Skeletal muscle cell (primary cell): Measurements from ENCODE around the gene NEK9.

Source experiments
- DNase-seq: peaks from one replicate; pipeline ENCODE4 v3.0.0-alpha.2; 2010; ENCODE audit warnings: low read depth
- H3K4me3 ChIP-seq: 2 replicates; pipeline ENCODE4 v1.5.1; 2011; ENCODE audit warnings: low read depth, mild to moderate bottlenecking, control low read depth, low read length, moderate library complexity

The NEK9 gene

DNA sequence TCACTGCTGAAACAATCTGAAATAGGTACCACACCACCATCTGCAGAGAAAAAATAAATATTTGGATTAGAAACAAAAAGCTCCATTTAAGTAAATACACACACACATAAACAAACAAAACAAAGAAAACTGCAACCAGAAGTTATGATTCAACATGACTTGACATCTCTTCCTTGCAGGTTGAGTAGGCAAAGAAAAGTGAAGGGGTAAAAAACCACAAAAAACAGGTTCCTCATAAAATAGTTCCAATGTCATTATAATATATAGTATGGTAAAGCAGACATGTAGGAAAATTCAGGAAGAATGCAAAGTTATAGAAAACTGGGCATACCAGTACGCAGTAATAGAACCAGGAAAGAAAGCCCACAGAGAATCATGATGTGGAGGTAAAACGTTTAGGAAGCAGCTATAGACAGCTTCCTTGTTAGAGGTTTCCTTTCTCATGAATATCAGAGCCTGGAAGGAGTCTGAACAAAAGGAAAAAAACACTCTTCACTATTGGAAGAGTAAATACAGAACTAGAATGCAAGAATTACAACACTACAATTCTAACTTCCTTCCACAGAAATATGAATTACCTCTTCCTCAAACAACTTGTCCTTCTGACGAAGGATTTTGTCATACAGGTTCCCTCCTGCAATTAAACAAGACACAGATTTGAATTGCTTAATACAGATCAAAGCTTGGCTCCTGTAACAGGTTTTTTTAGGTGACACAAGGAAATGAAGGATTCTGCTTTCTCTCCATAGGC lies 6.1 kb downstream of the NEK9 start:
- no peak for DNase-seq
- H3K4me3 ChIP-seq = no peak overlapping the region

DNA sequence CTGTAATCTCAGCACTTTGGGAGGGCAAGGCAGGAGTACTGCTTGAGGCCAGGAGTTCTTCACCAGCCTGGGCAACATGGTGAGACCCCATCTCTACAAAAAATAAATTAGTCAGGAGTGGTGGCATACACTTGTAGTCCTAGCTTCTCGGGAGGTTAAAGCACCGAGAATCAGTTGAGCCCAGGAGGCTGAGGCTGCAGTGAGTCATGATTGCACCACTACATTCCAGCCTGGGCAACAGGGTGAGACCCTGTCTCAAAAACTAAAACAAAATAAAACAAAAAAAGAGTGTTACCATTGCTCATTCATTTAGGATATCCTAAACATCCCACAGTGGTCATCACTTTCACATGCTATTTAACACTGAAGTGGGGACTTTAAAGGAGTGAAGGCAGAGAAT lies 7.8 kb downstream of the NEK9 start:
- DNase-seq = no peak

DNA sequence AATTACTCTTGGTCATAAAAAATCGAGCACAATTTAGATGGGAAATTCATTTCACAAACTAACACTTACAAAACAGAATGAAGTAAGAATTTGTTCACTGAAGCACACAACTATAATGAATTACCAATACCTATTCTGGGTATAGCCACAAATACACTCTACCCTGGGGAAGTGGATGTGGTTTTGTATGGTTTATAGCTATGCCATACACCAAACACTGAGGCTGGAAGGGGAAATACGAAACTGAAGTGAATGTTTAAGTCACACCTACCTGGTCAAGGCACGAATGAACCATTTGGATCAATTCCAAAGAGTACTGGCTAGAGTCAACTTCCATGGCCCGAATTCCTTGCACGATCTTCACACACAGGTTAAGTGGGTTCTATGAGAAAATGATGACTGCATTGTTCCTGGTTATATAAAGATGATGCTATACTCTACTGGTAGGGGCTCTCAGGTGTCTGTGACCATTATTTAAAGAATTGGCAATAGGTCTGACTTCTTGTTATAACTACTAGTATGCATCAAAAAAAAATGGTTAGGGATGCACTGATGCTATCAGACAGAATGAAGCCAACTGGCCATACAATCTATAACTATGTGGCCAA lies 12.8 kb downstream of the NEK9 start:
- no peak overlapping the region for H3K4me3 ChIP-seq
- DNase-seq = no peak

More for the DNA sequence above, 7.8 kb downstream of the NEK9 start:
- no peak overlapping the region for H3K4me3 ChIP-seq

DNA sequence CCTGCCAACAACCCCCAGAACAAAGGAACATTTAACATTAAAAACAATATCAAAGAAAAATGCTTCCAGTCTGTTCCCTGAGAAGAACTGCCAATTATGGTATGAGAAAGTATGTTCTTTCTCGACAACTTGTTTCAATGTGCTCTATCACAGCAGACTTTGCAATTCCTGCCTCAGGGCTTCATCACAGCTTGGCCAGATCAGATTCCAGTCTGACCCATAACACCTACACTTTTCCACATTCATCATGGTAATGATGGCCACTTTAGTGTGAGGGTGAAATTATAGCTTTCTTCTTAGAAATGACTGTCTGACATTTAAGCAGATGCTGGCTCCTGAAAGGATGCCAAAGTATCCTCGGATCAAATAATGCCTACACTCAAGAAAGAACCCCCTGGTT lies 17.0 kb downstream of the NEK9 start:
- H3K4me3 ChIP-seq = no peak overlapping the region
- no peak for DNase-seq

DNA sequence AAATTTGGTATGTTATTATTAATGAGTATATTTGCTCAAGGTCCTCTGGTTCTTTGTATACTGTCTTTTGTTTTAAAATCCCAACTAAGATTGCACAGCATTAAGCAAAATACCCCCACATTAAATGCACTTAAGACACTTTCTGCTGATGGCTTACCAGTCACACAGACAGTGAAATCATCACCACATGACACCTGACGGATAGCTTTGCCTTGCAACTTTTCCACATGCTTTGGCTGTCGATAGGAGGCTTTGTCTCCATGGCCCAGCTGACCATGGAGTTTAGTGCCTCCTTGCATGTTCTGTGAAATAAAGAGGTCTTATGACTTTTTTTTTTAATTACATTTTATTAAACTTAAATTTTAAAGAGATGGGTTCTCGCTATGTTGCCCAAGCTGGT lies 19.7 kb downstream of the NEK9 start:
- H3K4me3 ChIP-seq = no peak overlapping the region
- no peak for DNase-seq

DNA sequence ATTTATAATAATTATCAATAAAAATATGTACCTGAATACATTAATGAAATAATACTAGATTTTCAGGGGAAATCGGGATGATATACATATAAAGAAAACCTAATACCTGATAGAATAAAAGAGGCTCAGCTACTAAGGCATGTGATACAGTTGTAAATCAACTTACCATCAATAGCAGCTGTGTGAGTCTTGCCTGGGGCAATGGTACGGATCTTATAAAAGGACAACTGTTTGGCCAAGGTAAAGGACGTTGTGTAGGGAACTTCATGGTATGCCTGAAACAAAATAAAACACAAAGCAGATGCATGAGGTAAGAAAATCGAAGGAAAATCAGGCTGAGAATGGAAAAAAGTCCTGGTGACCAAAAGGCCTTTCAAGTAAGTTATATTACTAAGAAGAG lies 25.4 kb downstream of the NEK9 start:
- H3K4me3 ChIP-seq = no peak overlapping the region
- no peak for DNase-seq

DNA sequence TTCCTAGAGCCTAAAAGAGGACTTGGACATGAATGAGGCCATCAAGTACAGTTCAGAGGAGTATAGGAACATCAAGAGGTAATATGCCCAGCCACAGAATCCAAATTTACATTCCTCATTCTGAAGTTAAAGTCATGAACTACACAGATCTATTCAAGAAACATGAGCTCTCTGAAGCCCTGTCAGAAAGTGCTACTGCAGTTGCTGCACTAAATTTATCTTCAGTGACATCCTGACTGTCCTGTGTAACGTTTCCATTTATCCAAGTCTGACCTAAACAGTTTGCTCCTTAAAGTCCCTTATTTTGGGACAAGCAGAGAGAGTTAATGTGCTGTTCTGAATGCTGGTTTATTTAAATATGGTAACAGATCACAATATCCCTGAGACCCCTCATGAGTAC lies 28.2 kb downstream of the NEK9 start:
- DNase-seq = no peak
- H3K4me3 ChIP-seq = no peak overlapping the region

DNA sequence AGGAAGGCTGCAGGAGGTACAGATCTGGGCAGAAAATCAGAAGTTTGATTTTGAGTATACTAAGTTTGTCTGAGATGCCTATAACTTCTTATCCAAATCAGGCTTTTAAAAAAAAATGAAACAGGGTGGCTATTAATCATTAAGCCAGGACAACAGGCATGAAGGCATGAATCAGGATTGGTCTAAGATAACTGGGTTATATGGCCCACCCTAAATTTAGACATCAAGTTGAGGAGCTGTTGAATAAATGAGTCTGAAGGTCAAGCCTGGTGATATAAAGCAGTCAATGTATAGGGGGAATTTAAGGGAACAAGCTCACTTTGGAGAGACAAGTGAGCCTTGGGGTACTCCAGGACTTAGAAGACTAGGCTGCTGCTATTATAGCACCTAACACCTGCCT lies 28.6 kb downstream of the NEK9 start:
- H3K4me3 ChIP-seq = no peak overlapping the region
- no peak for DNase-seq

DNA sequence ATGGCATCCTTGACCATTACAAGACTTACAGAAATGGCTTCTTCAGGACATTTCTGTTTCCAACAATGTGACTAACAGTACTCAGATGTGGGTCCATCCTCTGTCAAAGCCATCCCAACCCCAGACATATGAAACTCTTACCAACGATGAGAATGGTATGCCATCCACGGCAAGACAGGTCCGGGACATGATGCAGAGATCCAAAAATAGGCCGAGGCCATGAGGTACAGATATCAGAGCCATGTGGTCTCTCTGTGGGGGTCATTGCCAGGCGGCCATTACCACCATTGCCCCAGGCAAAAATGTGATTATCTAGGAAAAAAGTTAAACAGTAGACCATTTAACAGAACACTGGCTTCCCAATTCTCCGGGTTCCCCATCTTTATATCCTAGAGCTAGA lies 29.9 kb downstream of the NEK9 start:
- DNase-seq = no peak
- no peak overlapping the region for H3K4me3 ChIP-seq

DNA sequence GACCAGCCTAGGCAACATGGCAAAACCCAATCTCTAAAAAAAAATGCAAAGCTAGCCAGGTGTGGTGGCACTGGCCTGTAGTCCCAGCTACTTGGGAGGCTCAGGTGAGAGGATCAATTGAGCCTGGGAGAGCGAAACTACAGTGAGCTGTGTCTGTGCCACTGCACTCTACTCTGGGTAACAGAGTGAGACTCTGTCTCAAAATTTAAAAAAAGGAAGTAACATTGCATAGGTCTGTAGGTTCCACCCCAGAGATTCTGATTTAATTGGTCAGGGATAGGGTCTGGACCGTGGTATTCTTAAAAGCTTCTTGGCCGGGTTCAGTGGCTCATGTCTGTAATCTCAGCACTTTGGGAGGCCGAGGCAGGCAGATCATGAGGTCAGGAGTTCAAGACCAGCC lies 31.2 kb downstream of the NEK9 start:
- DNase-seq = no peak
- no peak overlapping the region for H3K4me3 ChIP-seq

DNA sequence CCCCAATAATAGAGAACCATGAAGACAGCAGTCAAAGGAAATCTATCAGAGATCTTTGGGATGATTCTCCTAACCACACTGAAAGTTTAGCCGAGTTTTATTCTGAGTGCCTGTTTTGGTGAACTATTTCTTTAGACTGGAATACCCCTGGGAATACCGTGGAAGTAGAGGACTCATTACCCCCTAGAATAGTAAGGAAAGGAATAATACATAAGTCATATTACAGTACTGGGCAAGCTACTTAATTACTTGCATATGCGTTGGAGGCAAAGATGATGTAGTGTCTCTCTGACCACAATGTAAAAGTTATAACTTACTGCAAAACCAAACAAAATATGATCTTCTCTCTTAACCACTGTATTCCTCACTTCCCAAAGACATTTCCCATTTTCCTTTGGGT lies 32.0 kb downstream of the NEK9 start:
- no peak for DNase-seq
- H3K4me3 ChIP-seq = no peak overlapping the region

DNA sequence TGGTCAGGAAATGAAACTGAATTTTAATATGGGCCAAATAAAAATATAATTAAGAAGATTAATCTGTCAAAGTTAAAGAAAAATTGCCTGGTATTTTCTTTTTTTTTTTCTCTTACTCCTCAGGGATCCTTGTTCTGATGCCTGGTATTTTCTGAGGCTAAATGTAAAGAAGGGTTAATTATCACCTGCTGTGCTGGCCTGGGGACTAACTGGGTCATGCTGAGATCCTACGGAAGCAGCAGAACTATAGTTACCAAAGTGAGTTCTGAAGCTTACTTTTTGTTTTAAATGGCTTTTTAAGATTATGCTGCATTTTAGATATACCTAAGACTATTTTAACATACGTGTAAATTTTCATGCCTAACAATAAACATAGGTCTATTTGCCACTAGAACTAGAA lies 34.1 kb downstream of the NEK9 start:
- DNase-seq = no peak
- no peak overlapping the region for H3K4me3 ChIP-seq

DNA sequence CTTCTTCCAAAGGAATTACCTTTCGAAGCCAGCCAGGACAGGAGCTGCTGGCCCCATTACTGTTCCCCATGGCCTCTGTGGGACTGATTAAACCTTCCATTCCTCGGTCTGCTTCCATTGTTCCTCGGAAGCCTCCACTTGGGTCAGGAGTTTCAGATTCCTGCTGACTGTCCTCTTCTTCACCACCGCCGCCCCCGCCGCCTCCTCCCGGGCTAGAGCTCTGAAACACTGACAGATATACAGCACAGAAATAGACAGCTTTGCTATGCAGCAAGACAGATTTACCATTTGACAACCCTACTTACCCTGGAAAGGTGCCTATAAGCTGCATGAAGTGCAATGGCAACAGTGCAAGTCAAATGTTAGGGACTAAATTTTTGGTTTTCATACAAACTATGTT lies 35.6 kb downstream of the NEK9 start:
- DNase-seq = no peak
- H3K4me3 ChIP-seq = no peak overlapping the region

DNA sequence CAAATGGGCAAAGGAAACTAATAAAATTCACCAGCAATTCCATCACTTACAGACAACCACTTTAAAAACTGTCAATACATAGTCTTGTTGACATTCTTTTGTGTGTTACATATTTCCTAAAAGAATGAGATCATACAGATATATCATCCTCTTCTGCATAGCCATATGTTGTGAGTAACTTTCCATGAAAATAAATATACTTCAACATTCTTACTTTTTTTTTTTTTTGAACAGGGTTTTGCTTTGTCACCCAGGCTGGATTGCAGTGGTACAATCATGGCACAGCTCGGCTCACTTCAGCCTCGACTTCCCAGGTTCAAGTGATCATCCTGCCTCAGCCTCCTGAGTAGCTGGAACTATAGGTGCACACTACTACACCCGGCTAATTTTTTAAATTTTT lies 36.5 kb downstream of the NEK9 start:
- H3K4me3 ChIP-seq = no peak overlapping the region
- no peak for DNase-seq

DNA sequence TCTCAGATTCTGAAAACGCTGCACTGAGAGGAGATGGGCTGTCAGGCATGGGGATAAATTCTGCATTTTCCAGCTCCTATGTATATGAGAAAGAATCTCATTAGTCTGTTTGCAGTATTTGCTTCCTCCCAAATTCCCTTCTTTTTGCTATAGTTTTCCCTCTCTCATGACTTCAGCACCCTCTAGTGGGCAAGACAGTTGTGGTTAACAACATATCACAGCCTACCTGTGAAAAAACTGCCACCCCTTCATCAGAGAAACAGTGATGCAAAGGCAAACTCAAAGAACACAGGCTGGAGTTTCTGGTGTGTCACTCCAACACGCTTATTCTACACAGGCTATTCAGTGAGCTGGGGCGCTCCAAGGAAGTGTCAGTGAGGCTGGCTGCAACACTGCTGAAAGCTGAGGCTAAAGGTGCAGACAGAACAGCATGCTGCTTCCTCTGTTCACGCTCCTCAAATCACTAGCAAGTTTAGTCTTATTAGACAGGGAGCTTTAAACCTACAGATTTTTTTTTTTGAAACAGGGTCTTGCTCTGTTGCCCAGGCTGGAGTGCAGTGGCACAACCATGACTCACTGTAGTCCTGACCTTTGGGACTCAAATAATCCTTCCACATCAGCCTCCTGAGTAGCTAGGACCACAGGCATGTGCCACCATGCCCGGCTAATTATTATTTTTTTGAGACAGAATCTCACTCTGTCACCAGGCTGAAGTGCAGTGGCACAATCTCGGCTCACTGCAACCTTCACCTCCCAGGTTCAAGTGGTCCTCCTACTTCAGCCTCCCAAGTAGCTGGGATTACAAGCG lies 38.1 kb downstream of the NEK9 start:
- DNase-seq = no peak
- no peak overlapping the region for H3K4me3 ChIP-seq

DNA sequence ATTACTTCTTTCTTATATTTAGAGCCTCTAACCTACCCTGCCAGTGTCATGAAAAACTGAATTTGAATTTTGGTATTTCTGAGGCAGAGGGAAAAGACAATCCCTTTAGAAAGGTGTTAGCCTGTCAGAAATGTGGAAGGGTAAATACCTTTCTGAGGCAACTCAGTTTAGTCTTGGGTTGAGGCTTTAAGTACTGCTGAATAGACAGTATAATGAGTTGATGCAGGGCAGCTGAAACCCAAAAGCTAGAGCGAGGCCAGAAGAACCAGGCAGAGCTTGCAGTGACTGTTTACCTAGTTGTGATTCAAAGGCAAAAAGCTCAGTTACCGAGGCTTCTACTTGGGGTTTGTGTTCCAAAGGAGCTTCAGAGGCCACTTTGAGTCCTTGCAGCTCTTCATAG lies 38.7 kb downstream of the NEK9 start:
- DNase-seq = no peak
- H3K4me3 ChIP-seq = no peak overlapping the region

DNA sequence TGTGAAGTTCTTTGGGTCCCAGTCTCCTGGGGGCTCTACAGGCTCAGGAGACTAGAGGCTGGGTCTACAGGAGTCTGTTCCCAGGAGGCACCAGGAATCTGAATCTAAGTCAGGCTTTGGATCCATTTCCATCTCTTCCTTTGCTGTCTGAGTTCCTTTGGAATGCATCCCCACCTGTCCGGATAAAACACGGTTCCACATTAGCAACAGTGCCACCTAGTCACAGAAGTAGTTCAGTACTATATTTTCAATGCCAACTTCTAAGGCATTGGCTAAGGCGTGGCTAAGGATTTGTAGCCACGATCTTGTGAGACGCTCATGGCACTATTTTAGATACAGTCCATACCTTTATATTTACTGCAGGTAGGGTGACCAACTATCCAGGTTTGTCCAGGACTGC lies 42.3 kb downstream of the NEK9 start:
- H3K4me3 ChIP-seq = no peak overlapping the region
- DNase-seq = no peak

DNA sequence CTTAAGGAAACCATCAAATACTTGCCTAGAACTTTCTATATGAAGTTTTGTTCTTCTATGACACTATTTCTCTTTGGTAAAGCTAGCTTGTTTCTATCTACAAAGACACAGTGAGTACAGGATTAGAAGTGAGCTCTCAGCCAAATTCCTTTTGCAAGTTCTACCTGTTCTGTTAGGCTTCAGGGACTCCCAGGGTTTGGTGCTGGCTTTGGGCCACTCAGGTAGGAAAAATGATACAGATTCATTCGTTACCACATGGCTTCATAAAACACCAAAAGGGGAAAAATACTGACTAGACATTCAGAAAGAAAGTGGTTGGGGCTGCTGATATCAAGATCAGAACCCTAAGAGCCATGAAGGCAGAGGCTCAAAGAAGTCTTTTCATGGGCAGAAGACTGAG lies 43.6 kb downstream of the NEK9 start:
- no peak overlapping the region for H3K4me3 ChIP-seq
- no peak for DNase-seq

DNA sequence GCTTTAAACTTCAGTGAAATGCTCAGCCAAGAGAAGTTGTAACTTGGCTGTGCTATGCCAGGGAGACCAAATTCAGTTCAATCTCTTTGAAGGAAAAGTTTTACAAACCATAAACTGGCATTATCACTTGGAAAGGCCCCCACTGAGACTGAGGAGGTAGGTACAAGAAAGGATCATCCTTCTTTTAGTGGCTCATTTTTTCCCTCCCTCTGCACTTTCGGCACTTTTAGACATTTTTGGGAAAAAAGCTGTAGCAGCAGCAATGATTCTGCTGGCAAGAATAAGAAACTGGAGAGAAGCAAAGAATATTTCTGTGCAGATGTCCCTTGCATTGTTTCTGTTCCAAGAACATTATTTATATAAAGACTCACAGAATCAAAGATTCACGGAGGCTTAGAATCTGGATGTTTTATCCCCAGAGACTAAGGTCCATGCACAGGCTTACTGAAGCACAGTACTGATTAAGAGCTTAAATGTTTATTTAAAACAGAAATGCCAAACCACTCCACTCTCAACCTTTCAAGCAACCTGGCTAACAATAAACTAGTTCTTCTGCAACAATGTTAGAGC lies 45.1 kb downstream of the NEK9 start:
- no peak overlapping the region for H3K4me3 ChIP-seq
- DNase-seq = no peak

DNA sequence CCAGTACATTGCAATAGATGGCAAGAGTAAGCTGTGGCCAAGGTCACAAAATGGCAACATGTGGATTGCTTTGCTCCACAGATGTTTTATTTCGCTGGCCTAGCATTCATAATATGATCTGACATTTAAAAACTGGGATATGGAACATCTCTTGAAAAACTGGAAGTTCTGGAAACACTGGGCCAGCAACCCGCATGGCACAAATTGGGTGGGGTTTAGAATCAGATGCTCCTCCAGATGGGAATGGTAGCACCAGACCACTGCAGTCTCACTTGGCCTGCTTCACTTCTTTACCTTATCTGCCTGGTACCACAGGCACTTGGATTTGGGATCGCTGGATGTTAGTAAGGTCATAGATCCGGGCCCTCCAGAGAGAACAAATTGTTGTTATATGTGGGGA lies 47.3 kb downstream of the NEK9 start:
- no peak for DNase-seq
- no peak overlapping the region for H3K4me3 ChIP-seq
